Muscle of arm (tissue), 12 donors: Measurements from ENCODE around the gene FUT8. TPM values are rescaled to one million over a fixed set of nuclear protein-coding genes. Genes with fewer than 3 reads are reported as not detected.
A peak's percentile ranks its signal among the peaks of the same experiment; 100 is the strongest.

Source experiments
- DNase-seq: peaks from one replicate; pipeline ENCODE4 v3.0.0-alpha.2; 2013
- polyA plus RNA-seq, 12 donors: library from polyadenylated mRNA; unstranded; fragments of 120-200 nt; gene quantifications; one replicate each; pipeline ENCODE4 v1.2.1, GENCODE V29; 2013; ENCODE audit not compliant: insufficient read length in 12 of 12

Gene FUT8
- polyA plus RNA-seq, 12 donors: 12.2 to 23.8 (median 14.3) TPM; not detected in 1

DNA sequence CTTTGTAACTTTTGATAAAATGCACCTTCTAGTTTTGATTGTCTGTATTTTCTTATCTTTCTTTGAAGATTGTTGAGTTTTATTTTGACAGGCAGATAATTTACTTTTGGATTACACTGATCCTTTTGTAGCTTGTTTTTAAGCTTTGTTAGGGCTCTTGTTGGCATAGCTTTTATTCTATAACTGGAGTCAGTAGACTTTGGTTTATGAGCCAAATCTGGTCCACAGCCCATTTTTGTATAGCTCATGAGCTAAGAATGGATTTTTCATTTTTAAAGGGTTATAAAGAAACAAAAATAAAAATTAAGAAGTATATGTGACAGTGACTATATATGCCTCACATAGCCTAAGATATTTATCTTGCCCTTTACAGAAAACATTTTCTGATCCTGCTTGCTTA is 142.3 kb downstream of the FUT8 start:
- no peak for DNase-seq

DNA sequence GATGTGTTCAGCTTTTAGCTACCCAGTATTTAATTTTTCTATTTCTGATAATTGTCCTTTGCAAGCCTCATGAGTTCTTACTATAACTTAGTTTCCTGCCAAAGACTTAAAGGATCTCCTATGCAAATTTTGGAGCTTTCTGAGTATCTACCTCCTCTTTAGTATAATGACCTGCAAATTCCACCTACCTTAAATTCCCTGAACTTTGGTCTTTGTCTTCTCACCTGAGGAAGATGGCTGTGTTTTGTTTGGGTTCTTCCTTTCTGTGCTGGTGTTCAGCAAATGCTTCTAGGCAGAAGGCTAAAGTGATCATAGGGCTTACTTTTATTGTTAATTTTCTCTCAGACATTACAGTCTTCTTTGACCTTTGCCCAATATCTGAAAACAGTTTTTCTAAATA is 142.8 kb downstream of the FUT8 start:
- no peak for DNase-seq

DNA sequence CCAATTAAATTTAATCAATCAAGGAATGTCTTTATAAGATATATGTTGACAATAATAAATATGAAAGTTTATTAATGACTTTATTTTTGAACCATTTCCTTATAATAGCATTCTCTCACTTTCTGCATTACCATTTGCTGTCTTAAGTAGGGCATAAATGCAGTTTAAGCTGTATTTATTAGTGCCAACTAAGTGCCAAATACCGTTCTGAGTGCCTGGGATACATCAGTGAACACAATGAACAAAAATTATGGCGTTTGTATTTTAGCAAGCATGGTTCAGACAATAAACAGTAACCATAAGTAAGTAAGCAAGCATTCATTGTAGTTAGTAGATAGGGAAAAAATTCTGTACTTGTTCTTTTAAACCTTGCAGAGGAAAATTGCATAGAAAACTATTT is 145.8 kb downstream of the FUT8 start:
- no peak for DNase-seq

DNA sequence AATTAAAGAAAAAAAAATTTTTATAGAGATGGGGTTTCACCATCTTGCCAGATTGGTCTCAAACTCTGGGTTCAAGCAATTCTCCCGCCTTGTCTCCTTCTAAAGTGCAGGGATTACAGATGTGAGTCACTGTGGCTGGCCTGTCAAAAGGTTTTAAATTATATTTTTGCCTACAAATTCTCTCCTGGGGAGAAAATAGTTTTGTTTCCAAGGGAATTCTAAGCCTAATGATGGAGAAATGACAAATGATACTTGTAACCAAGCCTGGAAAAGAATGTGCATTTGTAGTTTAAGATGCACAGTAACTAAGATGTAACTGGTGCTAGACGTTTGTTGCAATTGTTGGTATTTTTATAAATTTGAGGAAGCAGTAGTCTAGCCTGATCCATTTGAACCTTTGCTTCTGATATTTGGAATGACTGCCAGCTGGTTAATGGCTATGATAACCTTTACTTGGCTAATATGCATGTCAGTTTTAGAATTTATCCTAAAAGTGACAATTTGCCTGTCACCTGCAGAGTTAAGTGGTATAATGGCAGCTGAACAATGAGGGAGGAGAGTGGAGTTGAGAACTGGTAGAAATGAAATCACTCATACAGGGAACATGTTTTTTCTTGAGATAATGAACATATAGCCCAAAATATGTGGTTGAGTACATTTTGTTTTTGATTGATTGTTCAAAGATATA is 148.0 kb downstream of the FUT8 start:
- DNase-seq: no peak

DNA sequence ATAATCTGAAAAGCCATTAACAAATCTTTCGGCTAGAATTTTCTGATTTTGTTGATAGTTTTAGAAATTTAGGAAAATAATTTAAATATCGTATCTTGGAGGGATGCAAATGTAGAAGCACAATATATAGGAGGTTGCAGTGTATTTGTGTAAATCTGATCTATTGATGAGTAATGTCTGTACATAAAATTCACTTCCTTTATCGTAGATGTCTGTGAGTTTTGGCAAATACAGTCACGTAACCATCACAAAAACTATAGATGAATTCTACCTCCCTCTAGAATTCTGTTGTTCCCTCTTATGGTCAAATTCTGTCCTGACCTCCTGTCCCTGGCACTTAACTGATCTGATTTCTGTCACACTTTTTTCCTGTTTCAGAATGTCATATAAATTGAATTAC is 151.8 kb downstream of the FUT8 start:
- no peak for DNase-seq

DNA sequence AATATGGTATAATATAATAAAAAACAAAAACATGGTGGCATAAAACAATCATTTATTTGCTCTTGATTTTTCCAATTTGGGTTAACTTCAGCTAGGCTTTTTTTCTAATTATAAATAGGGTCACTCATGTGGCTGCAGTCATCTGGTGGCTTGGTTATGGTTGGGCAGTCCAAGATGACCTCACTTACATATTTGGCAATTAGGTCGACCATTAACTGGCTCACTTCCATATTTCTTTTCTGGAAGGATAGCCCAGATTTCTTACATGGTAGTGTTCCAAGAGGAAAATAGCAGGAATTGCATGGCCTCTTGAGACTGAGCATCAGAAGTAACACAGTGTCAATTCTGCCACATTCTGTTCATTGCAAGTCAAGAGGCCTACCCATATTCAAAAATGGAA is 153.4 kb downstream of the FUT8 start:
- DNase-seq: no peak

DNA sequence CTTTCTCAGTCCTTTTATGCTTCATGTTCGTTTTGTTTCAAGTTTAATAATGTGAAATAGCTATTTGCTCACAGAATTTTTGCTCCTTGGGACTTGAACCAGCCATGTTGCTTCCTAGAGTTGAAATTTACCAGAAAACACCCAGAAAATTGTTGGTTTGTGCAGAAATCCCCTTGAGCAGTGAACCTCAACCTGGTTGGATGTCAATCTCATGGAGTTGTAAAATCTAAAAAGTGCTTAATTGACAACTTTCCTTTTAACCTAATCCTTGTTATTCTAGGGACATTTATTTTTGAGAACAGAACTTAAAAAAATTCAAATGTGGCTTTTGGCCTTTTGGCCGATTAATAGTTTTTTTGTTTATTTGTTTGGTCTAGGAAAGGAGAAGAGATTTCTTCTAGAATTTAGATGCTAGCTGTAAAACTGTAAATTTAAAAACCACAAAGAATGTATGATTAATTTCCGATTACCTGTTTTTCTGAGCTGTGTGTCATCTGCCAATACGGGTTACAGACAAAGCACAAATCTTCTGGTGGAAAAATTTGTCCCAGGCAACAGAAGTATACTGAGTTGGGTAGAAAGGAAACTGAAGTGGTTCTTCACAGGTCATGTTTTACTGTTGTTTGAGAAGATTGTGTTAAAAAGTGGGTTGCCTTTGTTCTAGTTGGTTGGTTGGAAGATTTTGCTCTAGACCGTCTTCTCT is 154.4 kb downstream of the FUT8 start:
- DNase-seq: no peak

DNA sequence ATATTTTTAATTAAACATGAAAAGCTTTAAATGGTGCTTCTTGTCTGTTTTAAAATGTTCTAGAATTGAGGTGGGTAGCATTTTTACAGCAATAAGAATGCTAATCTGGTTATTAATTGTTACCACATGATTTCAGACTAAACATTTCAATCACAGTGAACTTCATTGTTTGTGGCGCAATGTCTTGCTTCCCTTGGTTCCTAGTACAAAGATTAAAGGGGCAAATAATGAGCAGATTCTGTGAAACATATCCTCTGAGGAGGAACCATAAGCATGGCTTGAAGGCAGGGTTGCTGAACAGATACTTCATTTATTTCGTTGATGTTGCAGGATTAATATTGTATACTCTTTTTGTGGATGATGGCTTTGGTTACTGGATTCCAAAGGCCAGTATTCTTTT is 162.1 kb downstream of the FUT8 start:
- no peak for DNase-seq

DNA sequence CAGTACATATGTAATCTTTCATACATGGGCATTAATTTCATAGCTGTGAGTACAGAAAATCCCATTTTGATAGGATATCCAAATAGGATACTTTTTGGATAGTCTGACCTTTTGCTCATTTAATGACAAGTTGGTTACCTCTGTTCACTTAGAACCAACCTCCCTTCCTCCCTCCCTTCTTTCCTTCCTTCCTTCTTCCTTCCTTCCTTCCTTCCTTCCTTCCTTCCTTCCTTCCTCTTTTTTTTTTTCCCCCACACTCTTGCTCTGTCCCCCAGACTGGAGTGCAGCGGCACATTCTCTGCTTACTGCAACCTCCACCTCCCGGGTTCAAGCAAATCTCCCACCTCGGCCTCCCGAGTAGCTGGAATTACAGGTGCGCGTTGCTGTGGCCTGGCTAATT is 162.9 kb downstream of the FUT8 start:
- no peak for DNase-seq

DNA sequence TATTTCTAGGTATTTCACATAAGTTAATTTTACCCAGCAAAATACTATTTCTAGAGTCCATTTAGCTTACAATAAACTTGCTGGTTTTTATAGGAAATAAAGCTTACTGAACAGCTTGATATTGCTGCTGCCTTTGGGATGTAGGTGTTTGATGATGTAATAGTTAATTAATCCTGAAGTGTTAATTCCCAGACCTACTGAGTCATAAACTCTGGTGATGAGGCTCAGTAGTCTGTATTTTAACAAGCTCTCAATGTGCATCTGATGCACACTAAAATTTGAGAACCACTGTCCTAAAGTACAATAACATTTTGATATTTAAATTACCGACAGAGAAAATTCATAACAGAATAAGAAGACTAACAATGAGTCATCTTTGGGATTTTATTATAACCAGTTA is 168.4 kb downstream of the FUT8 start:
- DNase-seq: no peak

DNA sequence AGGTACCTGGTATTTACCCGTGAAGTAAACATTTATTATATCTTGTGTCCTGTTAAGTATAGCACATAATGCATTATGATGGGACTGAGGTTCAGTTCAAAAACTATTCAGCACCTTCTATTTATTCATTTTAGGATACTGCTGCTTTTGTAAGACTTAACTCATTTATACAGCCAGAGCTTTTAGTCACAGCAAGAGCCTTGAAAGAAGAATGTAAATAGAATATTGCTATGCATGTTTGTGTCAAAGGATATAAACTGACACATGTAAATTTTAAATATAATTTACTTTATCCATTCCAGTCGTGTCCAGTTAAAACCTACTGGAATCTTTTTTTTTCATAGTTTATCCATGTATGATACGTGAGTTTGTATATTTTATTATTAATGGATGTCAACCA is 168.8 kb downstream of the FUT8 start:
- no peak for DNase-seq

DNA sequence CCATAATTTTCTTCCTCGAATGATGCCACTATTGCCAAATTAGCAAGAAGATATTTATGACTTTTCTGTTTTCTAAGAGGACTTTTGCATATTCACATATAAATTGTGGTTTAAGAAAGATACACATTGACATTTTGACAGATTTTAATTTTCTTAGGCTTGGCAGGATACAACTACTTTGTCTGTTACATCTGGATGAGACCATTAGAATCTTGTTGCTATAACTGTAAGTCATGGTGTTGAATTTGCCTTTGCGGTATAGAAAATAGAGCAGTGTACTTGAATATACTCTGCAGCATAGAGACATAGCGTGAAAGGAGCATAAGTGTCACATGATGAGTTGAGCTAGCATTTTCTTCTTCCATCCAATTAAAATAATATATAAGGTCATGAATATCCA is 169.3 kb downstream of the FUT8 start:
- no peak for DNase-seq

DNA sequence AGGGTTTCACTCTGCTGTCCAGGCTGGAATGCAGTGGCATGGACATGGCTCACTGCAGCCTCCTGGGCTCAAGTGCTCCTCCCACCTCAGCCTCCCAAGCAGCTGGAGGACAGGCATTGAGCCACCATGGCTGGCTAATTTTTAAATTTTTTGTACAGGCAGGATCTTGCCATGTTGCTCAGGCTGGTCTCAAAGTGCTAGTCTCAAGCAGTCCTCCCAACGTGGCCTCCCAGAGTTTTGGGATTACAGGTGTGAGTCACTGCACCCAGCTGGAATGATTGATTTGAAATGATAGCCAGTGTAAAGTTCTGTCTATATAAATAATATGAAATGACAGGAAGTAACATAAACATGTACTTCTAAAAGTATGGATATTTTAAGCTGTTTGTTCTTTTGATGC is 172.7 kb downstream of the FUT8 start:
- DNase-seq: no peak

DNA sequence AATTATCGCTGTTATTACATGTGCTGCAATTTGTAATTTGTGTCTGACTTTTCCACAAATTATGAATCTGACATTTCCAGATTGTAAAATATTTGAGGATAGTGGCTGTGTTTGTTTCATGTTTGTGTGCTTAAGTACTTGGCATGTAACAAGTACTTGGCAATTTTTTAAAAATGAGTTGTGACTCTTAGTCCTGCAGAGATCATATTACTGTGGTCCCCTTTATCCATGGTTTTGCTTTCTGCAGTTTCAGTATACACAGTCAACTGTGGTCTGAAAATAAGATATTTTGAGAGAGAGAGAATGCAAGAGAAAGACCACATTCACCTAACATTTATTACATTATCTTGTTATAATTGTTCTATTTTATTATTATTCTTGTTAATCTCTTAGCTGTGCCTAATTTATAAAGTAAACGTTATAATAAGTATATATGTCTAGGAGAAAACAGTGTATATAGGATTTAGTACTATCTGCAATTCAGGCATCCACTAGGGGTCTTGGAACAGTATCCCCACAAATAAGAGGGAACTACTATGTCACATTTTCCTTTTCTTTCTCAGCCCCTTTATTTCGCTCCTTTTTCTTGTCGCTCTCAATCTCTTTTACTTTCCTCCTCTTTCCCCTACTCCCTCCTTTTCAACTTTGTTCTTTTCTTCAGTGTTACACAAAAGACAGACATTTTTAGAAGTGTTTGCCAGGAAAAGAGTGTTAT is 176.1 kb downstream of the FUT8 start:
- DNase-seq: no peak

DNA sequence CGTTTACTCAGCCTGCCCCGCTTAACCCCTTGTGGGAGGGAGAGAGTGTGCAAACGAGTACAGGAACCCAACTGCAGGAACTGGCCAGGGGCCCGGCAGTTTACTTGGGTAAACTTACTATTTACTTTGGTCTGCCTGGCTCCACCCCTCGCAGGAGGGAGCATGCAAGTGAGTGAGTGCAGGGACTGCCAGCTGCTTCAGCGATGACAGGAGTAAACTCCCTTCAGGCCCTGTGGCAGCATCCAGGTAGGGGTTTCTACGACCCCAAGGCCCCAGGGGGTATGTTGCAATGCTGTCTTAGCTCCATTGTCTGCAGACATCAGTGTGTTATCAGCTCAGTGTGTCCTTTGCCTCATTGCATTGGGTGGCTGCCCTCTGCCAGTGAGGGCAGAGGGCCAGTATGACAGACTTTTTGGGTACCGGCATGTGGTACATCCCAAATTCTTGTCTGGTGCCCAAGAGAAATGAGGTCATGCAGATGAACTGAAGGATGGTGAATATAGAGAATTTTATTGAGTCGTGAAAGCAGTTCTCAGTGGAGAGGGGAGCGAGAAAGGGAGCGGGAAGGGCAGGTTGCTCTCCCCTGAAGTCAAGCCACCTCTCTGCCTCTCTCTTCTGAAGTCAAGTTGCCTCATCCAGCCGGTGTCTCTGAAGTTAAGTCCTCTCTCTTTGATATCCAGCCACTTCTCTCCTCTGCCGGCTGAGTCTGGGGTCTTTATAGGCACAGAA is 181.8 kb downstream of the FUT8 start:
- DNase-seq: no peak

DNA sequence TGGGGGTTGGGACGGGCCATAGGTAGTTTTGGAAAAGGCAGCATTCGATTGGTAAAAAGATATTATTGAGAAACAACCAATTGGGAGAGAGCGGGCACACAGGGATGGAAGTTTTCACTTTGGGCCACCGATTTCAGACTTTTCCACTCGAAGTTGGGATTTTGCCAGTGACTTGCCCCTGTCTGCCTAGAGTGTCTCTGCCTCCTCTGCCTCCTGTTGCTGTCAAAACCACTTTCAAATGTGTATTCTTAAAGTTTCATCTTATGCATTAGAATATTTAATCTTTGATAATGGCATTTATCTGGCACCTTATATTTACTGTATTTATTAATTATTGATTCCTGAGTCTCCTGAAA is 182.3 kb downstream of the FUT8 start:
- DNase-seq: no peak

DNA sequence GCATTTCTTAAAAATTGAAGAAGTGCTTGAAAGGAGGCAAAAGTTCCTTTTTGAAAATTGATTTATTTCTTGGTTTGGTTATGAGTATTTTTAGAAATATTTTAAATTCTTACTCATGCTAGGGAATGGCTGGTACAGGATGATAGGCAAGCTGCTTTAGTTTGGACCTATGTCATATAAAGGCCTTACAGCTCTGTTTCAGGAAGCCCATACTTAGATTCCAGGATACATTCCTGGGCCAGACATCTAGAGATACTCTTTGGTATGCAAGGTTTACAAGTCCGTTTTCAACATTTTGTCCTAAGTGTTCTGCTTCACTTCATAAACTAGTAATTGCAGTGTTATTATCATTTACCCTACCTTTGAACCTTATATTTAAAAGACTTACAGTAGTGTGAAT is 186.8 kb downstream of the FUT8 start:
- no peak for DNase-seq

DNA sequence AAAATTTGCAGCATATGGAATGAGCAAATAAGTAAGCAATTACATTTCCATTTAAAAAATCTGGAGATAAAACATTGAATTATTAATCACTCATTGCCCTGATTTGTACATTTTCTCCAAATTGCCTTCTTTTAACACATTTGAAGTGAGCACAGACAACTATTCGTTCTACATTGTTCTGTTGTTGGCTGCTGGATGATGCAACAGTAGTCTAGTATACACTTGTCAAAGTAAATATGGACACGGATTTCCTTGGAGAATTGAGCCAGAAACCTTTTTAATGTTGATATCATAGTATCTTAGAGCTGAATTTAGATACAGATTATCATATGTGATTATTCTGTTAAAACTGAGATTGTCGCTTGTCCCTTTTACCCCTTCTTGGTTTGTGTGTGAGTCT is 188.2 kb downstream of the FUT8 start:
- no peak for DNase-seq

DNA sequence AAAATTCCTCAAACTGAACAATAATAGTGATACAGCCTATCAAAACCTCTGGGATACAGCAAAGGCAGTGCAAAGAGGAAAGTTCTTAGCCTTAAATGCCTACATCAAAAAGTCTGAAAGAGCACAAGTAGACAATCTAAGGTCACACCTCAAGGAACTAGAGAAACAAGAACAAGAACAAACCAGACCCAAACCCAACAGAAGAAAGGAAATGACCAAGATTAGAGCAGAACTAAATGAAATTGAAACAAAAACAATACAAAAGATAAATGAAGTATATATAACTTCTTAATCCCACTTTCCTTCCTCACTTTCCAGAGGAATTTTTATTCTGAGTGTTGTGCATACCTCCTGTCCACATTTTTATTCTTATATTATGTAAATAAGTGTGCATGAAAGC is 192.0 kb downstream of the FUT8 start:
- DNase-seq: no peak

DNA sequence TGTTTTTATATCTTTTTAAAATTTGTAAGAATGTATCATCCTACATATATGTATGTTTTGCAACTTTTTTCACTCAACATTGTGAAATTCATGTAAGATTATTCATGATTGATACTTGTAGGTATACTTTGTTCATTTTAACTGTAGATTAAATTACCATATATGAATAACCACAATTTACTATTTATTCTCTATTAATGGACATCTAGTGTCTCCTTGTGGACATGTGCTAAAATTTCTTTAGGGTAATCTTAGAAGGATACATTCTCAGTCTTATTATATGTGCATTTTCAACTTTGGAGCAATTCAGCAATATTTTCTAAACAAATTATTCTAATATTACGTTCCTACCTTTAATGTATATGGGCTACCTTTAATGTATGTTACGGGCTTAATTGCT is 192.4 kb downstream of the FUT8 start:
- no peak for DNase-seq

DNA sequence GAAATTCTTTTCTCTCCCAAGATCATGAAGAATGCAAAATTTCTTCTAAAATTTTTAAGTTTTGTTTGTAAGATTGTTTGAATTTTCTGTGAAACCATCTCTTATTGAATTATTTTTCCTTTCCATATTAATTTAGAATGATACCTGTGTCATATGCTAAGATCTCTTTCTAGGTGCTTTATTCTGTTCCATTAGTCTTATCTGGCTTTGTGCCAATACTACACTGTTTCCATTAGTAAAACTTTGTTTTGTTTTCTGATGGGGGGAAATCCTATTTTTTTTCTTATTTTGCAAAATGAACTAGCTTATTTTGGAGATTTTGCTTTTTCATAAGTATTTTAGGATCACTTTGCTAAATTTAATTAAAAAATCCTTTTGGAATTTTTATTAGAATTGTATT is 193.9 kb downstream of the FUT8 start:
- DNase-seq: no peak

DNA sequence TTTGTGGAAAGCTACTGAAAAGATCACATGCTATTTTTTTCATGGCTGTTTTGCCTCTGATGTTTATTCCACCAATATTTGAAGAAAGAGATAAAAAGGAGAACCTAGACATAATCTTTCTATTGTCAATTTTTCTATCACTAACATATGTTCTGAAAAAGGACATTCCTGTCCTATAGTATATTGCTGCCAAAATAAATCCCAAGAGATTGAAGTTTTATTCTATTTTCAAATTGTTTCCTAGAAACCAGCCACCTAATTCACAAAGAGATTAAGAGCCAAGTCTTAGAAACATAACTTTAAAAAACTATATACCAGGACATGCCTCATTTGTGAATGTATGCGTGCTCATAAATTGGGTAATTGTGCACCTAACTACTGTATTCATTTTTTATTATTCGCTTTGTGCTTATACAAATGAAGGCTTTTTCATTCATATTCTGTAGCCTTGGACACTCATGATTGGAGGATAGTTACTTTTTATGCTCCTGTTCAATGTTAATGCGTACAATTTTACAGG is 200.7 kb downstream of the FUT8 start:
- peak; percentile 46 for DNase-seq
